Stimulated activated naive B cell treated with anti-CD40 and anti-IgM and Interleukin-4, amounts not matched to agents 10 μg/mL and 1 μg/mL and 100 μg/mL, for 72 hours (primary cell): ENCODE results near the gene SLC35G6.
"Not testable (repeated sequence)": the region's sequence is repeated elsewhere in the genome, so short reads cannot be mapped to it uniquely, and the experiment has no call there.

Experiments
- ATAC-seq, 2 donors: fragments of 150-1000 bp; cut with Tn5 transposase; replicated peaks; 2 replicates each; pipeline ENCODE4 v1.10.0; 2021; ENCODE audit warnings: moderate library complexity in 1 of 2
- DNase-seq: peaks from one replicate; pipeline ENCODE4 v3.0.0; 2021
- H3K27ac Mint-ChIP-seq: one replicate; pipeline ENCODE4 v1.8.0; 2022; ENCODE audit warnings: mild to moderate bottlenecking, mixed read lengths
- H3K27me3 Mint-ChIP-seq, 2 donors: one replicate each; pipeline ENCODE4 v1.8.0; 2022; ENCODE audit warnings: mixed read lengths in 2 of 2
- H3K36me3 Mint-ChIP-seq, 2 donors: one replicate each; pipeline ENCODE4 v1.8.0; 2022; ENCODE audit warnings: mixed read lengths in 2 of 2, mild to moderate bottlenecking in 1 of 2
- H3K4me1 Mint-ChIP-seq, 2 donors: one replicate each; pipeline ENCODE4 v1.8.0; 2022; ENCODE audit warnings: mixed read lengths in 2 of 2, mild to moderate bottlenecking in 1 of 2
- H3K4me3 Mint-ChIP-seq, 2 donors: one replicate each; pipeline ENCODE4 v1.8.0; 2022; ENCODE audit warnings: mild to moderate bottlenecking in 2 of 2, mixed read lengths in 2 of 2, moderate library complexity in 1 of 2
- H3K9me3 Mint-ChIP-seq, 2 donors: one replicate each; pipeline ENCODE4 v1.8.0; 2022; ENCODE audit warnings: mixed read lengths in 2 of 2, mild to moderate bottlenecking in 1 of 2

Gene SLC35G6

GRCh38 chr17:7479213-7480088 is 1.8 kb upstream of the SLC35G6 start, which contains the start of gene ZBTB4:
ZBTB4 (minus strand) TSS chr17:7479631; CDS start chr17:7466801, 12,830 bp downstream.
- H3K9me3 Mint-ChIP-seq: no peaks in the 10 kb centered on the region
- H3K36me3 Mint-ChIP-seq: peaks cover 6 to 7% of the 10 kb centered on the region in 2 donors
- DNase-seq (peak; percentile 29), ATAC-seq (peak; percentile 12 to 19)
- H3K27me3 Mint-ChIP-seq: no peaks in the 10 kb centered on the region
- peak within 1 kb of the TSS; percentile 93 for H3K27ac Mint-ChIP-seq
- peaks cover 51 to 70% of the 10 kb centered on the region in 2 donors for H3K4me1 Mint-ChIP-seq
- peak within 1 kb of the TSS; percentile 88 to 93 for H3K4me3 Mint-ChIP-seq

DNA sequence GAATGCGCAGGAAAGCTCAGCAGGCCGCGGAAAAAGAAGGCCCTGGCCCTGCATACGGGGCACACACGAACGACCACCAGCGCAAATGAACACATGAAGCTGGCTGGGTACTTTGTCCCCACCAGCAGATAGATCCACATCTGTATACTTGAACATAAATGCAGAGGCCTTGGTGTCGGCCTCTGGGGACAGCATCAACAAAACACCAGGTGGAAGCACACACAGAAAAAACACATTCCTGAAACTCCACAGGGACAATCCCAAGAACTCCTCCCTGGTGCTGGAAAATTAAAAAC is 1.2 kb upstream of the SLC35G6 start:
- H3K4me1 Mint-ChIP-seq: peaks cover 55 to 76% of the 10 kb centered on the region in 2 donors
- DNase-seq (no peak), ATAC-seq (no peak)
- peak overlapping the region; percentile 87 to 93 for H3K4me3 Mint-ChIP-seq
- H3K27me3 Mint-ChIP-seq: no peaks in the 10 kb centered on the region
- H3K27ac Mint-ChIP-seq: peak overlapping the region; percentile 93
- no peaks in the 10 kb centered on the region for H3K9me3 Mint-ChIP-seq
- peaks cover 11 to 13% of the 10 kb centered on the region in 2 donors for H3K36me3 Mint-ChIP-seq

DNA sequence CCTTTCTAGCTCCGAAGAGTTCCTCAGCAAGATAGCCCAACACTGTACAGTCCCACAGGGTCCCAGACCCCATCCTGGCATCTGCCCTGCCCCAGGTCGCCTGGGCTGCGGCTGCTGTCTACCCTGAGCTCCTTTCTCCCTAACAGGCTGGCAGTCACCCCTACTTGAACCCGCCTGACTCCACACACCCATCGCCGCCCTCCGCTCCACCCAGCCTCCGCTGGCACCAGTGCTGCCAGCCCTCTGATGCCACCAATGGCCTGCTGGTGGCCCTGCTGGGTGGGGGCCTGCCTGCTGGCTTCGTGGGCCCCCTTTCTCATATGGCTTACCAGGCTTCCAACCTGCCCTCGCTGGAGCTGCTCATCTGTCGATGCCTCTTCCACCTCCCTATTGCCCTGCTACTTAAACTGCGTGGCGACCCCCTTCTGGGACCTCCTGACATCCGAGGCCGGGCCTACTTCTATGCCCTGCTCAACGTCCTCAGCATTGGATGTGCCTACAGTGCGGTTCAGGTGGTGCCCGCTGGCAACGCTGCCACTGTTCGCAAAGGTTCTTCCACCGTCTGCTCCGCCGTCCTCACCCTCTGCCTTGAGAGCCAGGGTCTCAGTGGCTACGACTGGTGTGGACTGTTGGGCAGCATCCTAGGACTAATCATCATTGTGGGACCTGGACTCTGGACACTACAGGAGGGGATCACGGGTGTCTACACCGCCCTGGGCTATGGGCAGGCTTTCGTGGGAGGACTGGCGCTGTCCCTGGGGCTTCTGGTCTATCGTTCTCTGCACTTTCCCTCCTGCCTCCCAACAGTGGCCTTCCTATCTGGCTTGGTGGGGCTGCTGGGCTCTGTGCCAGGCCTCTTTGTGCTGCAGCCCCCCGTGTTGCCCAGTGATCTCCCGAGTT is 846 bp downstream of the SLC35G6 start:
- Mint-ChIP-seq H3K27ac (peak overlapping the region; percentile 100), H3K36me3 (peaks cover 14 to 18% of the 10 kb centered on the region in 2 donors), H3K4me3 (peak overlapping the region; percentile 99 to 100), H3K4me1 (peaks cover 58 to 81% of the 10 kb centered on the region in 2 donors)
- DNase-seq, H3K9me3 Mint-ChIP-seq, ATAC-seq, H3K27me3 Mint-ChIP-seq: not testable (repeated sequence)

DNA sequence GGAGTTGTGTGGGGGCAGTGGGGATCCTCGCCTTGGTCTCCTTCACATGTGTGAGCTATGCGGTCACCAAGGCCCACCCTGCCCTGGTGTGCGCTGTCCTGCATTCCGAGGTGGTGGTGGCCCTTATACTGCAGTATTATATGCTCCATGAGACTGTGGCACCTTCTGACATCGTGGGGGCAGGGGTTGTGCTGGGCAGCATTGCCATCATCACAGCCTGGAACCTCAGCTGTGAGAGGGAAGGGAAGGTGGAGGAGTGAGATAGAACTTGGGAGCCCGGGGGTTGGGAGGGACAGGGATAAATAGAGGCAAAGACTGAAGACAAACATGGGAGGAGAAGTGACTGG is 1.5 kb downstream of the SLC35G6 start:
- DNase-seq, ATAC-seq, H3K9me3 Mint-ChIP-seq, H3K27me3 Mint-ChIP-seq: not testable (repeated sequence)
- peaks cover 58 to 81% of the 10 kb centered on the region in 2 donors for H3K4me1 Mint-ChIP-seq
- H3K36me3 Mint-ChIP-seq: peaks cover 19 to 24% of the 10 kb centered on the region in 2 donors
- H3K27ac Mint-ChIP-seq: peak overlapping the region; percentile 100
- peak overlapping the region; percentile 99 to 100 for H3K4me3 Mint-ChIP-seq

DNA sequence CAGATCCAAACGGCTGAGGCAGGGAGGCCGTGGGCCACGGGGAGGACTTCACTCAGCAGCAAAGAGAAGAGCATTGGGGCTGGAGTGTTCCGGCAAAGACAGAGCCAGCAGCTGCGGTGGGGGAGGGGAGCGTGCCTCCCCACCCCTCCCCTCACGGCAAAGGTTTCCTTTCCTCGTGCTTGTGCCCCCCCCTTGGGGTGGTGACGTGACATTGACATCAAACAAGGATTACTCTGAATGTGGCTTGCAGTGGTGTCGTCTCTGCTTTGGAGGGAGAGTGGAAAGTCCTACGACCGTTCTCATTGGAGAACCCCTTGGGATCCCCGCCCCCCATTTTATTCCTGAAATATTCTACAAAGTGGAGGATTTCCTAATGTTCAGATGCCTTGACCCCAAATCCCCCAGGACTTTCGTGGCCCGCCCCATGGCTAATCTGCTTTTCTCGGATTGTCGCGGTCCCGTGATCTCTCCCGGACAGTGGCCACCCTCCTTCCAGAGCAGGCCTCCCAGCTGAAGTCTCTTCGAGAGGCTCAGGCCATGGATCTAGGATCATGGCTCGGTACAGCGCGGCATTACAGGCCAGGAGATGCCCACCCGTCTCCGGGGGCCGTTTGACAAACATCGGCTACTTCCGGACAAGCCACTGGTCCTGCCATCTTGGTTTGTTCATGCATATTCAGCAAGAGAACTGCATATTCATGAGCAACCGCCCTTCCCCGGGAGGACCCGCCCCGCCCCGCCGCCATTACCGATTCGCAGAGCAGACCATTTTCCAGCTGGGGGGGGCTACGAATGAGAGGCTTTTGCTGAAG is 2.2 kb downstream of the SLC35G6 start:
- Mint-ChIP-seq H3K4me1 (peaks cover 53 to 81% of the 10 kb centered on the region in 2 donors), H3K36me3 (peaks cover 20 to 27% of the 10 kb centered on the region in 2 donors), H3K27ac (peak overlapping the region; percentile 100), H3K27me3 (no peaks in the 10 kb centered on the region), H3K9me3 (no peaks in the 10 kb centered on the region), H3K4me3 (peak overlapping the region; percentile 99 to 100)
- peak; percentile 87 for DNase-seq
- peak; percentile 66 to 70 for ATAC-seq

GRCh38 chr17:7484067-7484918 is 3.0 kb downstream of the SLC35G6 start, which contains the start of gene POLR2A:
POLR2A (plus strand) TSS chr17:7484366.
- Mint-ChIP-seq H3K36me3 (peaks cover 25 to 34% of the 10 kb centered on the region in 2 donors), H3K4me1 (peaks cover 55 to 83% of the 10 kb centered on the region in 2 donors), H3K9me3 (no peaks in the 10 kb centered on the region), H3K27ac (peak within 1 kb of the TSS; percentile 100), H3K27me3 (no peaks in the 10 kb centered on the region), H3K4me3 (peak within 1 kb of the TSS; percentile 99 to 100)
- ATAC-seq (peak; percentile 67 to 76), DNase-seq (peak; percentile 97)

DNA sequence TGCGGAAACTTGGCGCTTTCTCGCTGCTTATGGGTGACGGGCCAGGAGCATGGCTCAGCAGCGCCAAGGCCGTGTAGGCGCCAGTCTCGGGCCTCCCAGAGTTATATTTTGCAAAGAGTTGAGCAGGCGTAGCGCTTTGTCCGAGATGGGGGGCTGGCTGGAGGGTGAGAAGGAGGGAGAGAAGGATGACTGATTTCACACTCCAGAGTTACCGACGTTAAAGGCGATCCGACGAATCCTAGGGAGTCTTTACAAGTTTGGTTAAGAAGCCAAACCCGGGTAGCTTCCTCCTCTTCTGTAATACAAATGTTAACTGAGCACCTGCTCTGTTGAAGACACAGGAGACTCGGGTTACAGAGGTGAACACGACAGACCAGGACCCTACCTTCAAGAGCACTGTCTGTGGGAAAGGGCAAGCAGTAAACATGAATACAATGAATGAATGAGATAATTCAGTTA is 3.7 kb downstream of the SLC35G6 start:
- H3K9me3 Mint-ChIP-seq: no peaks in the 10 kb centered on the region
- H3K36me3 Mint-ChIP-seq: peaks cover 25 to 38% of the 10 kb centered on the region in 2 donors
- H3K4me3 Mint-ChIP-seq: peak overlapping the region; percentile 99 to 100
- no peak for DNase-seq
- ATAC-seq: no peak
- H3K27ac Mint-ChIP-seq: peak overlapping the region; percentile 100
- H3K27me3 Mint-ChIP-seq: no peaks in the 10 kb centered on the region
- H3K4me1 Mint-ChIP-seq: peaks cover 58 to 87% of the 10 kb centered on the region in 2 donors

- ATAC-seq: no peak
- Mint-ChIP-seq H3K36me3 (peaks cover 32 to 45% of the 10 kb centered on the region in 2 donors), H3K4me3 (peak overlapping the region; percentile 73 to 100), H3K27ac (peak overlapping the region; percentile 86), H3K27me3 (no peaks in the 10 kb centered on the region), H3K9me3 (no peaks in the 10 kb centered on the region), H3K4me1 (peaks cover 60 to 87% of the 10 kb centered on the region in 2 donors)
- no peak for DNase-seq
Measured at GRCh38 chr17:7486181-7486580, 4.9 kb downstream of the SLC35G6 start.

- no peak for ATAC-seq
- H3K9me3 Mint-ChIP-seq: no peaks in the 10 kb centered on the region
- no peak for DNase-seq
- H3K36me3 Mint-ChIP-seq: peaks cover 32 to 64% of the 10 kb centered on the region in 2 donors
- H3K4me1 Mint-ChIP-seq: peaks cover 53 to 84% of the 10 kb centered on the region in 2 donors
- H3K27ac Mint-ChIP-seq: no peak overlapping the region
- no peaks in the 10 kb centered on the region for H3K27me3 Mint-ChIP-seq
- no peak overlapping the region for H3K4me3 Mint-ChIP-seq
Measured at GRCh38 chr17:7490144-7490543, 8.9 kb downstream of the SLC35G6 start.

GRCh38 chr17:7491583-7491982 is 10.3 kb downstream of the SLC35G6 start:
- H3K27me3 Mint-ChIP-seq: no peaks in the 10 kb centered on the region
- H3K9me3 Mint-ChIP-seq: no peaks in the 10 kb centered on the region
- peaks cover 45 to 71% of the 10 kb centered on the region in 2 donors for H3K4me1 Mint-ChIP-seq
- peak overlapping the region; percentile 52 for H3K27ac Mint-ChIP-seq
- ATAC-seq: no peak
- DNase-seq: no peak
- peaks cover 33 to 68% of the 10 kb centered on the region in 2 donors for H3K36me3 Mint-ChIP-seq
- H3K4me3 Mint-ChIP-seq: no peak overlapping the region

DNA sequence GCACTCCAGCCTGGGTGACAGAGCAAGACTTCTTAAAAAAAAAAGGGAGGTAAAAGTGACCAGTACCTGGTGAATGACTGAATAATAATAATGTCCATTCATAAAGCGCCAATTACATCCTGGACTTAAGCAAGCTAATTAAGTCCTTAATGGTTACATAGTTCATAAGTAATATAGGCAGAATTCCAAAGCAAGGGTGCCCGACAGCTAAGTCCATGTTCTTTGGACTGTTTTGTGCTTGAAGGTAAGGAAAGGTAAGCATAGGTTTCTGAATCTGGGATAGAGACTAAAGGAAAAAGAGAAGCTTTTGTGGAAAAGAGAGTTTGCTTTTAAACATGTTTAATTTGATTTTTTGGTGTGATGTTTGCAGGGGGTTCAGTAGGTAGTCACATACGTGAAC is 12.7 kb downstream of the SLC35G6 start:
- Mint-ChIP-seq H3K9me3 (no peaks in the 10 kb centered on the region), H3K27me3 (no peaks in the 10 kb centered on the region), H3K27ac (peak overlapping the region; percentile 7), H3K4me1 (peaks cover 30 to 47% of the 10 kb centered on the region in 2 donors), H3K36me3 (peaks cover 34 to 67% of the 10 kb centered on the region in 2 donors), H3K4me3 (no peak overlapping the region)
- ATAC-seq: no peak
- DNase-seq: no peak

GRCh38 chr17:7495906-7496434 is 14.7 kb downstream of the SLC35G6 start:
- Mint-ChIP-seq H3K4me3 (no peak overlapping the region), H3K27me3 (no peaks in the 10 kb centered on the region), H3K9me3 (no peaks in the 10 kb centered on the region), H3K4me1 (peaks cover 19 to 30% of the 10 kb centered on the region in 2 donors), H3K27ac (peak overlapping the region; percentile 79), H3K36me3 (peaks cover 39 to 65% of the 10 kb centered on the region in 2 donors)
- no peak for DNase-seq
- ATAC-seq: no peak
